HCT116 (cell line): ENCODE data around the gene COL5A2. TPM values are rescaled to one million over a fixed set of nuclear protein-coding genes. Genes with fewer than 3 reads are reported as not detected.

Experiments used
- ATAC-seq: fragments of 200-7000 bp; cut with Tn5 transposase; 2 replicates; pipeline ENCODE4 v1.9.1; 2020; ENCODE audit warnings: mild to moderate bottlenecking, moderate library complexity
- BruUV-seq: library from RNA; stranded (reverse); fragments of 400-500 nt; replicated peaks from 2 replicates; lab custom pipeline; 2021; lab: Mats Ljungman, UMichigan
- CTCF ChIA-PET: fragments of 300-600 bp; sonication (Branson Sonifier 250); formaldehyde crosslinking; loops from one replicate; lab custom pipeline; 2021; ENCODE audit warnings: antibody characterized with exemption; lab: Charles Lee
- POLR2A ChIA-PET: fragments of 300-600, 350-600 bp; sonication (Branson Sonifier 250); formaldehyde crosslinking; loops from one replicate; lab custom pipeline; 2021; ENCODE audit warnings: antibody characterized with exemption; lab: Charles Lee
- RAD21 ChIA-PET, 2 experiments: fragments of 300-600 bp; sonication (Branson Sonifier 250); formaldehyde crosslinking; loops; one replicate each; lab custom pipeline; 2023; ENCODE audit warnings: low total read pairs in 2 of 2; ENCODE audit not compliant: uncharacterized antibody in 2 of 2, unreplicated experiment in 2 of 2, low non-redundant PET in 1 of 2; lab: Charles Lee
- DNase-seq: peaks from one replicate; pipeline ENCODE4 v3.0.0-alpha.2; 2010; ENCODE audit warnings: low read depth, low spot score
- H2AFZ ChIP-seq: fragments of 200-600 bp; shearing (Covaris generic), sonication (generic); 2 replicates; pipeline ENCODE4 v1.6.1; 2017; ENCODE audit warnings: low read depth, mixed run types, mixed read lengths, antibody characterized with exemption, low read length; ENCODE audit not compliant: poor library complexity, severe bottlenecking
- H3K27ac ChIP-seq: 2 replicates; pipeline ENCODE4 v1.5.1; 2012; ENCODE audit warnings: low read depth, low read length
- H3K27me3 ChIP-seq: fragments of 200-600 bp; sonication (generic); 2 replicates; pipeline ENCODE4 v1.6.1; 2016; ENCODE audit warnings: mixed run types, low read length, mixed read lengths; ENCODE audit not compliant: insufficient read depth
- H3K36me3 ChIP-seq, 2 experiments: fragments of 200-500 bp in 1 of 2; fragments of 200-600 bp in 1 of 2; sonication (Bioruptor generic) in 1 of 2; sonication (generic) in 1 of 2; 2 replicates each; pipeline versions ENCODE4 v1.5.1 to v1.6.1; 2014 to 2016; ENCODE audit warnings: low read length in 2 of 2, inconsistent platforms in 1 of 2, mixed read lengths in 1 of 2, mixed run types in 1 of 2; ENCODE audit not compliant: insufficient read depth in 2 of 2, control insufficient read depth in 1 of 2
- H3K4me1 ChIP-seq, 2 experiments: fragments of 200-600 bp in 1 of 2; sonication (generic) in 1 of 2; 2 replicates each; pipeline versions ENCODE4 v1.5.1 to v1.6.1; 2012 to 2017; ENCODE audit warnings: low read length in 2 of 2, inconsistent platforms in 1 of 2, mild to moderate bottlenecking in 1 of 2, mixed read lengths in 1 of 2, mixed run types in 1 of 2, moderate library complexity in 1 of 2; ENCODE audit not compliant: insufficient read depth in 2 of 2, control insufficient read depth in 1 of 2
- H3K4me2 ChIP-seq: fragments of 200-600 bp; sonication (generic); 2 replicates; pipeline ENCODE4 v1.6.1; 2017; ENCODE audit warnings: mixed run types, low read length, mixed read lengths
- H3K4me3 ChIP-seq, 2 experiments: fragments of 200-600 bp in 1 of 2; sonication (generic) in 1 of 2; replicated peaks in 1 of 2; 2 replicates each; pipeline ENCODE4 v1.5.1; 2011 to 2016; ENCODE audit warnings: low read length in 2 of 2, control low read depth in 1 of 2, low read depth in 1 of 2, mild to moderate bottlenecking in 1 of 2, mixed read lengths in 1 of 2, mixed run types in 1 of 2
- H3K79me2 ChIP-seq: fragments of 200-600 bp; sonication (generic); 2 replicates; pipeline ENCODE4 v1.6.1; 2017; ENCODE audit warnings: mild to moderate bottlenecking, mixed run types, low read length, moderate library complexity, mixed read lengths; ENCODE audit not compliant: insufficient read depth
- H3K9ac ChIP-seq: fragments of 200-600 bp; sonication (generic); 2 replicates; pipeline ENCODE4 v1.6.1; 2016; ENCODE audit warnings: low read length, mixed read lengths
- H3K9me2 ChIP-seq: fragments of 200-600 bp; sonication (generic), shearing (Covaris generic); 2 replicates; pipeline ENCODE4 v1.6.1; 2017; ENCODE audit warnings: mixed run types, mild to moderate bottlenecking, moderate library complexity; ENCODE audit not compliant: insufficient read depth
- H3K9me3 ChIP-seq, 2 experiments: fragments of 200-500 bp in 1 of 2; fragments of 200-600 bp in 1 of 2; sonication (Bioruptor generic) in 1 of 2; sonication (generic) in 1 of 2; 2 replicates each; pipeline ENCODE4 v1.6.1; 2014 to 2017; ENCODE audit warnings: low read length in 2 of 2, mixed read lengths in 2 of 2, inconsistent platforms in 1 of 2, low read depth in 1 of 2, mild to moderate bottlenecking in 1 of 2, mixed run types in 1 of 2, moderate library complexity in 1 of 2; ENCODE audit not compliant: control insufficient read depth in 1 of 2, insufficient read depth in 1 of 2
- H4K20me1 ChIP-seq: fragments of 200-600 bp; sonication (generic), shearing (Covaris generic); 2 replicates; pipeline ENCODE4 v1.6.1; 2017; ENCODE audit warnings: mixed run types, mild to moderate bottlenecking, moderate library complexity; ENCODE audit not compliant: insufficient read depth
- CEBPB ChIP-seq: IDR thresholded peaks from 2 replicates; pipeline ENCODE4 v1.6.1; 2012; ENCODE audit warnings: low read depth
- EGR1 ChIP-seq: IDR thresholded peaks from 2 replicates; pipeline ENCODE4 v1.6.1; 2012; ENCODE audit warnings: low read depth
- EZH2phosphoT487 ChIP-seq: fragments of 200-600 bp; IDR thresholded peaks from 2 replicates; pipeline ENCODE4 v1.6.1; 2018; ENCODE audit warnings: antibody characterized with exemption, borderline replicate concordance
- FOSL1 ChIP-seq: IDR thresholded peaks from 2 replicates; pipeline ENCODE4 v1.6.1; 2012; ENCODE audit warnings: low read depth
- JUND ChIP-seq: IDR thresholded peaks from 2 replicates; pipeline ENCODE4 v1.6.1; 2012
- MAX ChIP-seq: IDR thresholded peaks from 2 replicates; pipeline ENCODE4 v1.6.1; 2012
- POLR2A ChIP-seq: IDR thresholded peaks from 2 replicates; pipeline ENCODE4 v1.7.0; 2011; ENCODE audit warnings: borderline replicate concordance; ENCODE audit not compliant: insufficient read depth, insufficient read length; ENCODE audit errors: extremely low read depth
- SIN3A ChIP-seq: IDR thresholded peaks from 2 replicates; pipeline ENCODE4 v1.6.1; 2012; ENCODE audit warnings: low read depth
- SP1 ChIP-seq: IDR thresholded peaks from 2 replicates; pipeline ENCODE4 v1.6.1; 2012; ENCODE audit warnings: low read depth
- SRF ChIP-seq: IDR thresholded peaks from 2 replicates; pipeline ENCODE4 v1.6.1; 2012; ENCODE audit warnings: low read depth
- TCF7L2 ChIP-seq: IDR thresholded peaks from 2 replicates; pipeline ENCODE4 v1.7.0; 2011; ENCODE audit warnings: borderline replicate concordance, inconsistent platforms; ENCODE audit not compliant: insufficient read depth, insufficient read length; ENCODE audit errors: extremely low read depth
- ZFX ChIP-seq: fragments of 450-650 bp; IDR thresholded peaks from 2 replicates; pipeline ENCODE4 v1.6.1; 2017
- intact Hi-C: fragments of 100-400 bp; cut with micrococcal nuclease; formaldehyde crosslinking; loops from 2 replicates; pipeline ENCODE4 v1.10.0; 2022
- total RNA-seq: library from RNA; stranded (reverse); gene quantifications from one replicate; pipeline ENCODE4 v1.2.1, GENCODE V29; 2021; ENCODE audit not compliant: unreplicated experiment
- TF ChIP-seq, protein P1 (sequence below): IDR thresholded peaks from 2 replicates; pipeline ENCODE4 v1.6.1; 2012
- TF ChIP-seq, protein P2 (sequence below), 3 experiments: fragments of 200-600 bp in 1 of 3; sonication (generic) in 1 of 3; IDR thresholded peaks in 2 of 3; conservative IDR thresholded peaks in 1 of 3; 2 replicates each; pipeline ENCODE4 v1.5.1; 2012 to 2017; ENCODE audit warnings: low read depth in 2 of 3, low read length in 2 of 3, antibody characterized with exemption in 1 of 3, borderline replicate concordance in 1 of 3, control low read depth in 1 of 3, mild to moderate bottlenecking in 1 of 3, mixed read lengths in 1 of 3, mixed run types in 1 of 3, moderate library complexity in 1 of 3; ENCODE audit not compliant: insufficient read depth in 1 of 3
- TF ChIP-seq, protein P3 (sequence below): IDR thresholded peaks from 2 replicates; pipeline ENCODE4 v1.6.1; 2012; ENCODE audit warnings: low read depth

COL5A2 gene
- total RNA-seq, 1 experiment from 2014 or later: 2.3 TPM

DNA sequence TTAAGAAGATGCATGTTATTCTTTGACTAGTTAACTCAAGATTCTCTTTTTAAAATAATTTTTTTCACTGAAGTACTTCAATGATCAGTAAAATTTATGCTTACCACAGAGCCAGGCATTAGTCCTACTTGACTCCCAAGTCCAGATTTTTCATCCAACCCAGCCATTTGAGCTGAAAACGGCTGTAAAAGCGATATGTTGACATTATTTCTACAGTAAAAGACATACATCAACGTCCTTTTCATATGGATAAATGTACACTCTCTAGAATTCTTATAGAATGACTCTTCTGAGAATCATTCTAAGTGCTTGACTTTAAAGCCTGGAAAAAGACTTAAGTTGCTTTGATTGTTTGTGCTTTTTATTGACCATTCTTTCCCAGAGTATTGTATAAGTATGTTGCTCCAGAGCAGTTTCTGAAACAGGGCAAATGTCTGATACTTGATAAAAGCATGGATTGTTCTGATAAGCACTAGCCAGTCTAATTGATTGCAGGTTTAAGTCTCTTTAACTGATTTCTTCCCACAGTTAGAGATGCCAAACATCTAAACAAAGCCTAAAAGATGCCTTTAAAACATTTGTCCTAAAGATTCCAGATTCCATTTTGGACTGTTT is 90.9 kb downstream of the COL5A2 start:
- H3K79me2 ChIP-seq: no peaks in the 10 kb centered on the region
- no peaks in the 10 kb centered on the region for H3K9me2 ChIP-seq
- no peak overlapping the region for H2AFZ ChIP-seq
- H3K4me3 ChIP-seq: no peak overlapping the region
- CTCF ChIA-PET: no interaction called here
- no peak overlapping the region for H3K9ac ChIP-seq
- no peak overlapping the region for H3K27ac ChIP-seq
- POLR2A ChIA-PET: no interaction called here
- TF ChIP-seq FOSL1 (no peak), SIN3A (no peak), POLR2A (no peak)
- TF ChIP-seq, protein P1, sequence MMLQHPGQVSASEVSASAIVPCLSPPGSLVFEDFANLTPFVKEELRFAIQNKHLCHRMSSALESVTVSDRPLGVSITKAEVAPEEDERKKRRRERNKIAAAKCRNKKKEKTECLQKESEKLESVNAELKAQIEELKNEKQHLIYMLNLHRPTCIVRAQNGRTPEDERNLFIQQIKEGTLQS: no peak
- H4K20me1 ChIP-seq: no peaks in the 10 kb centered on the region
- ATAC-seq: no peak
- no peaks in the 10 kb centered on the region for H3K27me3 ChIP-seq
- RAD21 ChIA-PET: no interaction called here
- H3K4me2 ChIP-seq: no peak overlapping the region
- no peaks in the 10 kb centered on the region for H3K36me3 ChIP-seq
- no peak for DNase-seq
- no TSS peak for BruUV-seq
- intact Hi-C loops: no loop called here
- H3K4me1 ChIP-seq: no peaks in the 10 kb centered on the region
- no peaks in the 10 kb centered on the region for H3K9me3 ChIP-seq

GRCh38 chr2:189086710-189087109 is 92.9 kb downstream of the COL5A2 start:
- H3K4me1 ChIP-seq: no peaks in the 10 kb centered on the region
- CTCF ChIA-PET: no interaction called here
- no peaks in the 10 kb centered on the region for H3K27me3 ChIP-seq
- BruUV-seq: no TSS peak
- ATAC-seq (no peak), DNase-seq (no peak)
- no peaks in the 10 kb centered on the region for H3K9me2 ChIP-seq
- H3K27ac ChIP-seq: no peak overlapping the region
- POLR2A ChIA-PET: no interaction called here
- no peaks in the 10 kb centered on the region for H3K36me3 ChIP-seq
- intact Hi-C loops: no loop called here
- no peaks in the 10 kb centered on the region for H3K79me2 ChIP-seq
- RAD21 ChIA-PET: no interaction called here
- no peak overlapping the region for H3K4me3 ChIP-seq
- no peak overlapping the region for H3K9ac ChIP-seq
- H4K20me1 ChIP-seq: no peaks in the 10 kb centered on the region
- no peaks in the 10 kb centered on the region for H3K9me3 ChIP-seq
- H2AFZ ChIP-seq: peak overlapping the region; percentile 43
- H3K4me2 ChIP-seq: no peak overlapping the region
- no peak for TF ChIP-seq JUND
- TF ChIP-seq EZH2phosphoT487: no peak
- no peak for TF ChIP-seq SP1
- TF ChIP-seq, protein P2, sequence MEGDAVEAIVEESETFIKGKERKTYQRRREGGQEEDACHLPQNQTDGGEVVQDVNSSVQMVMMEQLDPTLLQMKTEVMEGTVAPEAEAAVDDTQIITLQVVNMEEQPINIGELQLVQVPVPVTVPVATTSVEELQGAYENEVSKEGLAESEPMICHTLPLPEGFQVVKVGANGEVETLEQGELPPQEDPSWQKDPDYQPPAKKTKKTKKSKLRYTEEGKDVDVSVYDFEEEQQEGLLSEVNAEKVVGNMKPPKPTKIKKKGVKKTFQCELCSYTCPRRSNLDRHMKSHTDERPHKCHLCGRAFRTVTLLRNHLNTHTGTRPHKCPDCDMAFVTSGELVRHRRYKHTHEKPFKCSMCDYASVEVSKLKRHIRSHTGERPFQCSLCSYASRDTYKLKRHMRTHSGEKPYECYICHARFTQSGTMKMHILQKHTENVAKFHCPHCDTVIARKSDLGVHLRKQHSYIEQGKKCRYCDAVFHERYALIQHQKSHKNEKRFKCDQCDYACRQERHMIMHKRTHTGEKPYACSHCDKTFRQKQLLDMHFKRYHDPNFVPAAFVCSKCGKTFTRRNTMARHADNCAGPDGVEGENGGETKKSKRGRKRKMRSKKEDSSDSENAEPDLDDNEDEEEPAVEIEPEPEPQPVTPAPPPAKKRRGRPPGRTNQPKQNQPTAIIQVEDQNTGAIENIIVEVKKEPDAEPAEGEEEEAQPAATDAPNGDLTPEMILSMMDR (IDR thresholded peaks at IDR 0.05 in 2 of 3, conservative IDR thresholded peaks at IDR 0.05 in 1 of 3; ENCODE audit: borderline replicate concordance in 1 of 3, insufficient read depth in 1 of 3, low read depth in 2 of 3, low read length in 2 of 3): no peak
- TF ChIP-seq, protein P1: no peak
- TF ChIP-seq, protein P3, sequence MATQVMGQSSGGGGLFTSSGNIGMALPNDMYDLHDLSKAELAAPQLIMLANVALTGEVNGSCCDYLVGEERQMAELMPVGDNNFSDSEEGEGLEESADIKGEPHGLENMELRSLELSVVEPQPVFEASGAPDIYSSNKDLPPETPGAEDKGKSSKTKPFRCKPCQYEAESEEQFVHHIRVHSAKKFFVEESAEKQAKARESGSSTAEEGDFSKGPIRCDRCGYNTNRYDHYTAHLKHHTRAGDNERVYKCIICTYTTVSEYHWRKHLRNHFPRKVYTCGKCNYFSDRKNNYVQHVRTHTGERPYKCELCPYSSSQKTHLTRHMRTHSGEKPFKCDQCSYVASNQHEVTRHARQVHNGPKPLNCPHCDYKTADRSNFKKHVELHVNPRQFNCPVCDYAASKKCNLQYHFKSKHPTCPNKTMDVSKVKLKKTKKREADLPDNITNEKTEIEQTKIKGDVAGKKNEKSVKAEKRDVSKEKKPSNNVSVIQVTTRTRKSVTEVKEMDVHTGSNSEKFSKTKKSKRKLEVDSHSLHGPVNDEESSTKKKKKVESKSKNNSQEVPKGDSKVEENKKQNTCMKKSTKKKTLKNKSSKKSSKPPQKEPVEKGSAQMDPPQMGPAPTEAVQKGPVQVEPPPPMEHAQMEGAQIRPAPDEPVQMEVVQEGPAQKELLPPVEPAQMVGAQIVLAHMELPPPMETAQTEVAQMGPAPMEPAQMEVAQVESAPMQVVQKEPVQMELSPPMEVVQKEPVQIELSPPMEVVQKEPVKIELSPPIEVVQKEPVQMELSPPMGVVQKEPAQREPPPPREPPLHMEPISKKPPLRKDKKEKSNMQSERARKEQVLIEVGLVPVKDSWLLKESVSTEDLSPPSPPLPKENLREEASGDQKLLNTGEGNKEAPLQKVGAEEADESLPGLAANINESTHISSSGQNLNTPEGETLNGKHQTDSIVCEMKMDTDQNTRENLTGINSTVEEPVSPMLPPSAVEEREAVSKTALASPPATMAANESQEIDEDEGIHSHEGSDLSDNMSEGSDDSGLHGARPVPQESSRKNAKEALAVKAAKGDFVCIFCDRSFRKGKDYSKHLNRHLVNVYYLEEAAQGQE: no peak
- TF ChIP-seq CEBPB: no peak
- no peak for TF ChIP-seq MAX
- TF ChIP-seq EGR1: no peak
- TF ChIP-seq TCF7L2: no peak
- no peak for TF ChIP-seq SRF
- no peak for TF ChIP-seq ZFX
